Stimulated activated CD4-positive, alpha-beta T cell treated with anti-CD3 and anti-CD28 coated beads, TNF-alpha, amount 100 ng/mL, for 4 hours (primary cell): Measurements from ENCODE around the gene TBX5.

Experiments used
- DNase-seq, 3 experiments: peaks; one replicate each; pipeline ENCODE4 v3.0.0-alpha.2; 2020; ENCODE audit warnings: low read depth in 3 of 3

The TBX5 gene

GRCh38 chr12:114431902-114432301 lies 26.0 kb upstream of the TBX5 start:
- DNase-seq = no peak

GRCh38 chr12:114430306-114430705 lies 24.4 kb upstream of the TBX5 start:
- DNase-seq = no peak

DNA sequence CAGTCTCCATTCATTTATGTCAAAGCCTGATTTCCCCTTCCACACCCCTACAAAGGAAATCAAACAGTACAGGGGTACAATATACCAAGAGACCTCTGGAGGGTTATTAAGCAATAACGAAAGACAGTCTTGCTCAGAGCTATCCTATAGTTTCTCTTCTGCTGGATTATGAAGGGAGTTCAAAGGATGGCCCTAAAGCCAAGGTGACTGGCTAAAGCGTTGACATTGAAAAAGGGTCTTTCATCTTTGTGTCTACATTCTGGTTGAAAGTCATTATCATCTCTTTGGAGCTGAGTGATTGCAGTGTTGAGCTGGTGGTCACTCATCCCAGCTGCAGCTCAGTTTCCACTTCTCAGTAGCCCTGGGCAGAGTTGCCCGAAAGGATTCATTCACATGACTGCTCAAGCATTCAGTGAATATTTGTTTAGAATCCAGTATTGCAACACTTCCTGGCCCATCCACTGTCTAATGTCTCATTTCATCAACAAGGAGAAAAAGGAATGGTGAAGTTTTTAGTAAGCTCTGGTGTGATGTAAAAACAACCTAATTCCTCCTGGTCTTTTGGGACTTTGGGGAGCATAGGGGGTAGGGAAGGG lies 19.2 kb upstream of the TBX5 start:
- DNase-seq = no peak

- no peak for DNase-seq
Measured at GRCh38 chr12:114420944-114421335, 15.0 kb upstream of the TBX5 start.

- DNase-seq = no peak
Measured at GRCh38 chr12:114420182-114420943, 14.4 kb upstream of the TBX5 start.

- DNase-seq = no peak
Measured at GRCh38 chr12:114416028-114416427, 10.1 kb upstream of the TBX5 start.

- DNase-seq = no peak
Measured at GRCh38 chr12:114415525-114415868, 9.6 kb upstream of the TBX5 start.

- no peak for DNase-seq
Measured at GRCh38 chr12:114414866-114415524, 9.1 kb upstream of the TBX5 start.

DNA sequence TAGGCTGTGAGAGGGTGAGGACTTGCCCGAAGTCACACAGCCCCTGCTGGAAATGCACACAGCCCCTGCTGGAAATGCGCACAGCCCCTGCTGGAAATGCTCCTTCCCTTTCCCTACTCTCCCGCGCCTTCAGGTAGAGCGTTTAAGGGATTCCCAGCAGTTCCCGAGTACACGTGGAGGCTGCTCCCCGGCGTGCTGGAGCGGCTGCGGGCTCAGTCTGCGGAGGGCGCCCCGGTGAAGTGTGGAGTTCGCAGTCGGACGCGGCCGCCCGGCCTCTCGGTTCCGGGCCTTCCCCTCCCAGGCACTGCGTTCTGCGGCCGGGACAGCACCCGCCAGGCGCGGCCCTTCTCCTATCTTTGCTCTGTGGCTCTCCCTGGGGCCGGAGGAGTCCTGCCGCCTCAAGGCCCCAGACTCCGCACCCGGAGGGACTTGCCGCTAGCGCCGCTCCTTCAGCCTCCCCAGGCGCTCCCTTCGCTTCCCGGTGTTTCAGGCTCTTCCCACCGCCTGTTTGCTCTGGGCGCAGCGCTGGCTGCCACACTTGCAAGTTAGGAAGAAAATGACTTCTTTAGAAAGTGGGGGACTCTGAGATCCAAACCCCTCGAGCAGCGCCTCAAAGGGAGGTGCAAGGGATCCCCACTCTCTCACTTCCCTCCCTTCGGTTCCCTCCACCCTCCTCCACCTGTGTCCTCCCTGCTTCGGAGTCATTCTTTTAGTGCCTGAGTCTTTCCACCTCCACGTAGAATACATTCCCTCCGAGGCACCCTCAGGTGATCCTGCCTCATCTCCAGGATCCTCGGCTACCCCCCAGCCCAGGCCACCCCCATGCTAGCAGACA lies 8.3 kb upstream of the TBX5 start:
- DNase-seq = no peak

DNA sequence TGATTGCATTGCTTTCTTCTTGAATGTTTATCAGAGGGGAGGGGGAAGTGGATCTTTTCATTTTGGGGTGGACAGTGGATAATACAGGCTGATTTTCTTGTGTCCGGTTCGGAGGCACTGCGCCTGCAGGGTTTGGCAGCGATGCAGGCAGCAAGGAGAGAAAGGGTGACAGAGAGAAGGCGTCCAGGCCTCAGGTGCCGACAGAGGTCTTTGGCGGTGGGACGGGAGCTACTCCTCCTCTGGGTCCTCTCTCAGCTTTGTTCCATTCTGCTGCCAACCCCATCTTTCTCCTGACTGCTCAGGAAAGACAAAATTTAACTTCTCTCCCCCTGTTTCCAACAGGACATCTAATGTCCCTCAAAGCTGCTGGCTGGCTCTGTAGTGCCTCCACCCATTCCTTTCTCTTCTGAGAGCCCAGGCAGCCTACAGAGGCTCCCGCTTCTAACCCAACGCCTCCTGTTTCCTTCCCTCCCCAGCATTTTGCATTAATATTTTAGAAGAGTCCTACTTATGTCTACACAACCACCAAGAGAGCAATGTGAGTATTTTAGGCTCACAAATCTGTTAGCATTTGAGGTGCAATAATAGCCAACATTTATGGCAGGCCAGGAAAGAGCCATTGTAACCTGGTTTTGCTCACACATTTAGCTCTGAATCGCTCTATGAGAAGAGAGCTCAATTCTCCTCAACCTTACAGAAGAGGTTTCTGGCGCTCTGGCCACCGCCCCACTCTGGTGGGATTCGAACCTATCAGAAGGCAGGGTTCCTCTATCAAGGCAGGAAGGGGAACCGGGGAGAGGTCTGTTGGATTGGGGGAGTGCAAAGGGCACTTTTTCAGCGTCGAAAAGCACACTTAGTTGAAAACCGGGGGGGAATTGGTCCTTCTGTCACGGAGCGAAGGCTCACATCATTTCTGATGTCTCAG lies 7.1 kb upstream of the TBX5 start:
- no peak for DNase-seq

DNA sequence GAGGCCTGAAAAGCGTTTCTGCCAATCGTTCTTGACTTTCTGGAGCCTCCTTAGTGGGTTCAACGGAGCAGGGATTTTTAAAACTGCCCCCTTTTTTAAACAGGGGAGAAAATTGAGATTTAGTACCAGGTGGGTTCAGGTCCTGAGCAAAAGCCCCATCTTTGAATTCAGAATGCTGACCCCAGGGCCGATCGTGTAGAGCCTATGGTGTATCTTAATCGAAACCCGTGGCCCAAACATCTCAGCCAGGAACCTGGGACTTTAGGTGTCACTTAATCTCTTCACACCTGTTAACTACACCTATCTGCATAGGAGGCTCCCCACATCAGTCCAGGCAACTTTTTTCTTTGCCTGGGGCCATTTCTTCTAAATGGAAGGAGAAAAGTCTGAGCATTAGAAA lies 6.4 kb upstream of the TBX5 start:
- no peak for DNase-seq

- no peak for DNase-seq
Measured at GRCh38 chr12:114411071-114411837, 5.3 kb upstream of the TBX5 start.

DNA sequence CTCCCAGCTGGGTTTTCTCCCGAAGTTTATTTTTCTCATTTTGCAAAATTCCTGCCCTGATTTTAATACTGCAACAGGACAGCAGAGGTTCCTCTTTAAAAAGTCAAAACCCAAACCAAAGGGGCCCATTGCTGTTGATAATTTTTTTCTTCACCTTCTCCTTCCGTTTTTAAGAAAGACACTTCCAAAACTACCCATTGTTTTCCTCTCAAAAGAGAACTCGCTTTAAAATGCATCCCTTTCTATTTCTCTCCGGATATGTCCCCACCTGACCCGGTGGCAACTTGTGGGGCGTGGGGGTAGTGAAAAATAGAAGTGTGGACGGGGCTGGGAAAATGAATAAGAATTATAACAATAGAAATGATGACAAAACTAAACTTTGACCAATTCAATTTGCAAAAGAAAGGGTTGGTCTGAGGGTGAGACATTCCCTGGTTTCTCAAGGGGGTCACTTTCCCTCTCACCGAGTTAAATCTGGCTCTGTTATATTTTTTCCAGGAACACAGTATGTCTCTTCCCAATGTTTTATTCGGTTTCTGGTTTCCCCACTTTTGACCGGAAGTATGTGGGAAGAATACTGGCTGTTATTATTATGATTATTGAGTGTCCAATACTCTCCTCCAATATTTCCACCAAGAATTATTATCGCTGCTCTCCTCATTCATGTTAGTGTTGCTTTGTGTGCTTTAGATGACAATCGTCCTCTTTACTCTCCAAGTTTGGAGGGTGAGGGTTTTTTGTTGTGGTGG lies 4.1 kb upstream of the TBX5 start:
- DNase-seq = no peak

- DNase-seq = no peak
Measured at GRCh38 chr12:114408886-114409851, 3.2 kb upstream of the TBX5 start.

GRCh38 chr12:114408471-114408885 lies 2.5 kb upstream of the TBX5 start:
- no peak for DNase-seq

GRCh38 chr12:114407842-114408411 lies 2.0 kb upstream of the TBX5 start:
- no peak for DNase-seq

DNA sequence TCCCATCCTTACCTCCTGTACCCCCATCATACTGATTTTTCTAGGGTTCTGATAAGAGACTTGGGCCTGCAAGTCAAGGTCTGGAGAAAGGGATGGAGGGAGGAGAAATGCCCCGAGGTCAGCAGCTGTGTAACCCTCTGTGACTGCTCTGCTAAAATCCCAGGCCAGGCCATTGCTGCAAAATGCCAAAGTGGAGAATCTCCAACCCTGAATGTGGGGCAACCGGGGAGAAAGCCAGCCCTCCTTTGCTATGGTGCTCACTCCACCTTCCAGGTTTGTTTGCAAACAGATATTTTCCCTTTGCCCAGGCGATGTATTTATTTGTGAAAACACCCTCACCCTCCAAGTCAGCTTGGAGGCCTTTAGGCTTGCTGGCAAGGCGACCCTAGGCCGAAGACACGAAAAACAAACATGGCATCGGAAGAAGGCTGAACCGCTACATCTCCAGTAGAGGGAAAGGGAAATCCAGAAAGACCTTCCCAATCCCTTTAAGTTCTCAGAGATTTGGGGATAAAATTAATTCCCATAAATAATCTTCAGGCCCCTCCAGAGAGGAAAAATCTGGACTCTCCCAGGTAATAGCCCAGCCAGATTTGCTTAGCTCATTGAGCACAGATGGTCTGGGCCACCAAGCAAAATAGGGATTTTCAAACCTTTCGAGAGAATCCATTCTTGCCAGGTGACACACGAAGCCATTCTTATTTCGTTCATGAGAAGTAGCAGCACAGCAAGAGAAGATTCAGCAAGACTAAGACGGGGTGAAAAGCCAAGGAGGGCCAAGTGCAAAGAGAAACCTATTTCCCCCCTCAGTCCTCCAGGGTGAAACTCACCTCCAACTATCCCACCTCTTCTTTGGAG lies 1.3 kb upstream of the TBX5 start:
- DNase-seq = no peak
